LoVo (cell line): ENCODE results near the gene NISCH.
"Not testable (repeated sequence)": the region's sequence is repeated elsewhere in the genome, so short reads cannot be mapped to it uniquely, and the experiment has no call there.

Source experiments
- DNase-seq: peaks from one replicate; pipeline ENCODE4 v3.0.0-alpha.2; 2016; ENCODE audit warnings: low spot score

NISCH gene

GRCh38 chr3:52514576-52514975 lies 59.2 kb downstream of the NISCH start:
- no peak for DNase-seq

GRCh38 chr3:52515192-52515591 lies 59.8 kb downstream of the NISCH start:
- no peak for DNase-seq

DNA sequence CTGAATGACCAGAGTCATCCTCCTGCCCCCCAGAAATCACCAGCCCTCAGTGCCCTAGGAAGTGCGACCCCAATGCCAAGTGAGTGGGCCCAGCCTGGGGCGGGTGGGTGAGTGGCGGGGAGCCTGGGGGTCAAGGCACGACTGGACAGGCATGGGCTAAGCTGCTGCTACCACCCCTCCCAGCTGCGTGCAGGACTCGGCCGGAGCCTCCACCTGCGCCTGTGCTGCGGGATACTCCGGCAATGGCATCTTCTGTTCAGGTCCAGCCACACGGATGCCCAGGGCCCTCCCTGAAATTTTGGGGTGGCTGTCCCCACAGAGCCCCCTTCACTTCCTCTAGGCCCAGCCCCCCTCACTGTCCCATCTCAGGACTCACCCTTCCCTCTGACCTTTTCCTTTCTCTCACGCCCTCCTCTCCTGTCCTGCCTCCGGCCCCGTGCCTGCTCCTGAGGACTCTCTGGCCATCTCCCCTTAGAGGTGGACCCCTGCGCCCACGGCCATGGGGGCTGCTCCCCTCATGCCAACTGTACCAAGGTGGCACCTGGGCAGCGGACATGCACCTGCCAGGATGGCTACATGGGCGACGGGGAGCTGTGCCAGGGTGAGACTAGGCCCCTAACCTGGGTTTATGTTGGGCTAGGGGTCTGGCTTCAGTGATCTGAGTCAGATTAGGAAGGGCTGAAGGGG lies 61.2 kb downstream of the NISCH start:
- DNase-seq, result no peak

GRCh38 chr3:52517796-52518722 lies 62.7 kb downstream of the NISCH start:
- no peak for DNase-seq

GRCh38 chr3:52518723-52519444 lies 63.5 kb downstream of the NISCH start:
- no peak for DNase-seq

GRCh38 chr3:52519445-52520140 lies 64.2 kb downstream of the NISCH start:
- no peak for DNase-seq

DNA sequence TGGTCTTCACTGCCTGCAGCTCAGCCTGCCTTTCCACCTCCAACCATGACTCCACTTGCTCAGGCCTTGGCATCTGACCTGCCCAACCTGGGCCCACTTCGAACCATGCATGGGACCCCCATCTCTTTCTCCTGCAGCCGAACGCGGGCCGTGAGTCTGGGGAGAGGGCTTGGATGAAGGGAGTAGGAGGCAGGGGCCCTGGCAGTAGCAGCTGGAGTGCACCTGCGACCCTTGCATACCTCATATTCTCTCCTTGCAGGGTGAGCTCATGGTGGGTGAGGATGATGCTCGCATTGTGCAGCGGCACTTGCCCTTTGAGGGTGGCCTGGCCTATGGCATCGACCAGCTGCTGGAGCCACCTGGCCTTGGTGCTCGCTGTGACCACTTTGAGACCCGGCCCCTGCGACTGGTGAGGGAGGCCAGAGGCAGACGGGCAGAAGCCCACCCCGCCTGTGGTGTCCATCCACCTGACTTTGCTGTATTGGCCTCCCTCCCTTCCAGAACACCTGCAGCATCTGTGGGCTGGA lies 64.8 kb downstream of the NISCH start:
- no peak for DNase-seq

GRCh38 chr3:52520716-52521487 lies 65.5 kb downstream of the NISCH start:
- DNase-seq, result no peak

DNA sequence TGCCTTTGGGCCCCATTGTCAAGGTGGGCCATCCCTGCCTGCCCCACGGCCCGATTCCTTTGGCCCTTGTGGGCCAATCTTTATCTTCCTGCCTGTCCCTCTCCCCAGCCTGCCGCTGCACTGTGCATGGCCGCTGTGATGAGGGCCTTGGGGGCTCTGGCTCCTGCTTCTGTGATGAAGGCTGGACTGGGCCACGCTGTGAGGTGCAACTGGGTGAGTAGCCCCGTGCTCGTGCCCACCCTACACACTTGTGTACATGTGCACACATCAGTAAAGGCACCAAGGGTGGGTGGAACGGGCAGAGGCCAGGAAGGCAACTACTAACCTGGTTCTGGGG lies 66.1 kb downstream of the NISCH start:
- no peak for DNase-seq

- DNase-seq, result no peak
Observed at GRCh38 chr3:52521881-52522650, 66.7 kb downstream of the NISCH start.

DNA sequence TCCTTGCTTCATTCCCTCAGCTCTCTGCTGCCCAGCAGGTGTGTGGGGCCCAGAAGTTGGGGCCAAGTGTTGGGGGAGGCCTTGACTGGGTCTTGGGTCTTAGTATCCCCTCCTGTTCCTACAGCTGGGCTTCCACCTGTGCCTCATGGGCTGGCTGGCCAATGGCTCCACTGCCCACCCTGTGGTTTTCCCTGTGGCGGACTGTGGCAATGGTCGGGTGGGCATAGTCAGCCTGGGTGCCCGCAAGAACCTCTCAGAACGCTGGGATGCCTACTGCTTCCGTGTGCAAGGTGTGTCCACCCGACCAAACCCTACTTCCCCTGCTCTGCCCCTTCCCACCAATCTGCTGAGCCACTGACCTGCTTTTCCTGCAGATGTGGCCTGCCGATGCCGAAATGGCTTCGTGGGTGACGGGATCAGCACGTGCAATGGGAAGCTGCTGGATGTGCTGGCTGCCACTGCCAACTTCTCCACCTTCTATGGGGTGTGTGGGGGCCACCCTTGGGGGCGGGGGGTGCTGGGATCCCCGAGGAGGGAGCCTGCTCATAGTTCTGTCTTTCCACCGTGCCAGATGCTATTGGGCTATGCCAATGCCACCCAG lies 67.3 kb downstream of the NISCH start:
- no peak for DNase-seq

- DNase-seq, result no peak
Observed at GRCh38 chr3:52523386-52524257, 68.2 kb downstream of the NISCH start.

DNA sequence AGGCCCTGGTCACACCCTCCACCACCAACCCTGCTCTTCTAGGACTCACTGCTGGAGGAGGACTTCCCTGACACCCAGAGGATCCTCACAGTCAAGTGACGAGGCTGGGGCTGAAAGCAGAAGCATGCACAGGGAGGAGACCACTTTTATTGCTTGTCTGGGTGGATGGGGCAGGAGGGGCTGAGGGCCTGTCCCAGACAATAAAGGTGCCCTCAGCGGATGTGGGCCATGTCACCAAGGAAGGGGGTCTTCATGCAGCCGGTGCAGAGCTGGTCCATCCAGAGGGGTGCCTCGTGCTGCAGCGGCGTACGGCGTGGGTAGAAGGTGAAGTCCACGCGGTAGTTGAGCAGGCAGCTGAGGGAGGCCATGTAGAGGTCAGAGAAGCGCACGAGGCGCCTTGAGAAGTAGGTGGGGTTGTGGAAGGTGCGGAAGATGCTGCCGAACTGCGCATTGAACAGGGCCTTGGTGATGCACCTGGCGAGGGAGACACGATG lies 68.9 kb downstream of the NISCH start:
- DNase-seq, result no peak

GRCh38 chr3:52524752-52525679 lies 69.6 kb downstream of the NISCH start:
- no peak for DNase-seq

GRCh38 chr3:52525680-52526561 lies 70.5 kb downstream of the NISCH start:
- DNase-seq, result no peak

DNA sequence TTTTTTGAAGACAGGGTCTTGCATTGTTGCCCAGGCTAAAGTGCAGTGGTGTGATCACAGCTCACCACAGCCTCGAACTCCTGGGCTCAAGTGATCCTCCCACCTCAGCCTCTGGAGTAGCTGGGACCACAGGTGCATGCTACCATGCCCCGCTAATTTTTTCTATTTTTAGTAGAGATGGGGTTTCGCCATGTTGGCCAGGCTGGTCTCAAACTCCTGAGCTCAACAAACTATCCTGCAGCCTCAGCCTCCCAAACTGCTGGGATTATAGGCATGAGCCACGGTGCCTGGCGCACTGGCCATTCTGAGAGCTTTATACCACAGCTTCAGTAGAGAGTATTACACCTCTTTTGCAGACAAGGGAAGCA lies 71.3 kb downstream of the NISCH start:
- not testable (repeated sequence) for DNase-seq
